Keratinocyte (primary cell): ENCODE results near the gene ABCB11.

Source experiments
- CTCF ChIP-seq, 3 experiments: IDR thresholded peaks in 1 of 3; conservative IDR thresholded peaks in 1 of 3; optimal IDR thresholded peaks in 1 of 3; 2 replicates in 2 of 3; 3 replicates in 1 of 3; pipeline versions ENCODE3 to v1.5.1; 2011; ENCODE audit warnings: low read length in 3 of 3, mild to moderate bottlenecking in 3 of 3, moderate library complexity in 2 of 3, control low read depth in 1 of 3, inconsistent platforms in 1 of 3; ENCODE audit not compliant: insufficient read depth in 2 of 3; ENCODE audit errors: extremely low read depth in 1 of 3
- EZH2 ChIP-seq: IDR thresholded peaks from one replicate; pipeline ENCODE4 v1.6.1; 2012; ENCODE audit warnings: inconsistent platforms, mild to moderate bottlenecking, low read length, moderate library complexity

- TF ChIP-seq CTCF (optimal IDR thresholded peaks at IDR 0.05 in 1 of 3, IDR thresholded peaks at IDR 0.05 in 1 of 3, conservative IDR thresholded peaks at IDR 0.05 in 1 of 3; ENCODE audit: extremely low read depth in 1 of 3, insufficient read depth in 2 of 3, low read length in 3 of 3): no peak
- TF ChIP-seq EZH2: no peak
Observed at GRCh38 chr2:168977608-168978007, 53.5 kb downstream of the ABCB11 start.
